GM18909 (cell line): ENCODE data around the gene HEATR3.
"Not testable (repeated sequence)": the region's sequence is repeated elsewhere in the genome, so short reads cannot be mapped to it uniquely, and the experiment has no call there.

Experiments
- ATAC-seq: cut with Tn5 transposase; IDR thresholded peaks from one replicate; pipeline ENCODE4 v1.9.1; 2021; ENCODE audit warnings: mild to moderate bottlenecking; ENCODE audit not compliant: unreplicated experiment, poor library complexity

HEATR3 gene

GRCh38 chr16:50093607-50094539 lies 28.1 kb downstream of the HEATR3 start:
- no peak for ATAC-seq

GRCh38 chr16:50096791-50097190 lies 31.0 kb downstream of the HEATR3 start:
- no peak for ATAC-seq

GRCh38 chr16:50099957-50100648 lies 34.3 kb downstream of the HEATR3 start:
- no peak for ATAC-seq

- ATAC-seq, result no peak
Measured at GRCh38 chr16:50102051-50102746, 36.4 kb downstream of the HEATR3 start.

- no peak for ATAC-seq
Measured at GRCh38 chr16:50103764-50104163, 38.0 kb downstream of the HEATR3 start.

- no peak for ATAC-seq
Measured at GRCh38 chr16:50114357-50115129, 48.8 kb downstream of the HEATR3 start.

GRCh38 chr16:50120711-50121110 lies 54.9 kb downstream of the HEATR3 start:
- no peak for ATAC-seq

- ATAC-seq, result peak; percentile 55
Measured at GRCh38 chr16:50121278-50121677, 55.5 kb downstream of the HEATR3 start.

GRCh38 chr16:50121721-50122445 lies 56.1 kb downstream of the HEATR3 start:
- peak; percentile 53 for ATAC-seq

GRCh38 chr16:50123417-50123816 lies 57.6 kb downstream of the HEATR3 start:
- no peak for ATAC-seq

GRCh38 chr16:50124769-50125168 lies 59.0 kb downstream of the HEATR3 start:
- no peak for ATAC-seq

GRCh38 chr16:50126183-50126582 lies 60.4 kb downstream of the HEATR3 start:
- ATAC-seq, result no peak

- not testable (repeated sequence) for ATAC-seq
Measured at GRCh38 chr16:50132571-50132970, 66.8 kb downstream of the HEATR3 start.

GRCh38 chr16:50133214-50133613 lies 67.4 kb downstream of the HEATR3 start:
- ATAC-seq, result no peak

GRCh38 chr16:50136399-50136798 lies 70.6 kb downstream of the HEATR3 start:
- no peak for ATAC-seq

- ATAC-seq, result no peak
Measured at GRCh38 chr16:50137268-50137667, 71.5 kb downstream of the HEATR3 start.

GRCh38 chr16:50139580-50139979 lies 73.8 kb downstream of the HEATR3 start:
- no peak for ATAC-seq

GRCh38 chr16:50144211-50144610 lies 78.4 kb downstream of the HEATR3 start:
- ATAC-seq, result no peak
